Astrocyte (in vitro differentiated cells and primary cell): ENCODE data around the gene HPS5.

Source experiments
- EZH2 ChIP-seq: IDR thresholded peaks from 2 replicates; pipeline ENCODE4 v1.6.1; 2012; ENCODE audit warnings: mild to moderate bottlenecking, low read length, inconsistent platforms; ENCODE audit not compliant: insufficient read depth
- TF ChIP-seq, protein P1 (sequence below): IDR thresholded peaks from 2 replicates; pipeline ENCODE4 v1.5.1; 2011; ENCODE audit warnings: low read depth, mild to moderate bottlenecking, inconsistent platforms, low read length, moderate library complexity; ENCODE audit not compliant: insufficient read depth

DNA sequence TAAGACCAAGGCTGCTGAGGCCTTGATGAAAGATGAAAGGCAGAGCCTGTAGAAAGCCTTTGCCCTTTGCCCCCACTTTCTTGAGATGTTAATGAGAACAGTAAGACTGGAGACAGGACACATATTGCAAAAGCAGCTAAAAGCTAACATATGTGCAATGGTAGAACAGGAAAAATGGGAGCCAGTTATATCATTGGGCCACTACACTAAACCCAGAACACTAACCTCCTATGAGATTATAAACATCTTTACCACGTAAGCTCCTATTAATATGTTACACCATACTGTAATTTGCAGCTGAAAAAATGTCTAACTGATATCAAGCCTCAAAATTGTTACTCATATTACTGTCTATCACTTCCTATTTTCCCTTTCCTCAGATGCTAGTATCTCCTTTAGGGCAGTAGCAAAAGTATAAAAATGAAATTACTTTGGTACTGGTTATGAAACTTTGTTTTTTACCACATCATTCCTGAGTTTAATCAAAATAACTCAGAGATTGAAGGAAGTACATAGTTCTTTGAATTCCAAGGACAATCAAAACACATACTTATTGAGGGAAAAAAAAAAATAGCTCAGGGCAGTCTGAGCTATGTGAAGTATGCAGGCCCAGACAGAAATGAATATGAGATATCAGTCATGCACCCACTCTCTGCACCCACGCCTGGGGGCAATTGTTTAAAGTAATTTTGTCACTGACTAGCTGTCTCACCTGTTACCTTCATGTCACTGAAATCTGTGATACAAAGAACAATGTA lies 9.1 kb downstream of the HPS5 start:
- TF ChIP-seq, protein P1, sequence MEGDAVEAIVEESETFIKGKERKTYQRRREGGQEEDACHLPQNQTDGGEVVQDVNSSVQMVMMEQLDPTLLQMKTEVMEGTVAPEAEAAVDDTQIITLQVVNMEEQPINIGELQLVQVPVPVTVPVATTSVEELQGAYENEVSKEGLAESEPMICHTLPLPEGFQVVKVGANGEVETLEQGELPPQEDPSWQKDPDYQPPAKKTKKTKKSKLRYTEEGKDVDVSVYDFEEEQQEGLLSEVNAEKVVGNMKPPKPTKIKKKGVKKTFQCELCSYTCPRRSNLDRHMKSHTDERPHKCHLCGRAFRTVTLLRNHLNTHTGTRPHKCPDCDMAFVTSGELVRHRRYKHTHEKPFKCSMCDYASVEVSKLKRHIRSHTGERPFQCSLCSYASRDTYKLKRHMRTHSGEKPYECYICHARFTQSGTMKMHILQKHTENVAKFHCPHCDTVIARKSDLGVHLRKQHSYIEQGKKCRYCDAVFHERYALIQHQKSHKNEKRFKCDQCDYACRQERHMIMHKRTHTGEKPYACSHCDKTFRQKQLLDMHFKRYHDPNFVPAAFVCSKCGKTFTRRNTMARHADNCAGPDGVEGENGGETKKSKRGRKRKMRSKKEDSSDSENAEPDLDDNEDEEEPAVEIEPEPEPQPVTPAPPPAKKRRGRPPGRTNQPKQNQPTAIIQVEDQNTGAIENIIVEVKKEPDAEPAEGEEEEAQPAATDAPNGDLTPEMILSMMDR: no peak
- TF ChIP-seq EZH2: no peak
